ENCODE data around the gene MAP4K4.

MAP4K4 gene

DNA sequence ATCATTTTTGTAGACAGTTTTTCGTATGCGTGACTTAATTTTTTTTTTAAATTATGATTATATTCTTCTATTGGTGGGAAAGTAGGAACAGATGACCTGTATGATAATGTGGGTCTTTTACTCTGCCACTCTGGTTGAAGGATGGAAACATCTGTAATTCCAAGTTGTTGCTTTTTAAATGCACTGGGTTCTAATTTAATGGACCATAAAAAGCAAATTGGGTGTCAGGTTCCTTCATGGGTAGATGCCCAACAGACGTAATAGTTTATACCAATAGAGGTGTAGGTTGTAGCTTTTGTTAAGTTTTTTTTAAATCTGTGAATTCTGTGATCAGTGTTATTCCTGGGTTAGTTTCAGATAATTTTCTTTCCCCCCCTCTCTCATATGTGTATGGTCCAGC is 117.6 kb downstream of the MAP4K4 start:
- H3K27ac Mint-ChIP-seq = no peak overlapping the region
- no peaks in the 10 kb centered on the region for H3K9me3 Mint-ChIP-seq
- H3K4me3 Mint-ChIP-seq = no peak overlapping the region
- intact Hi-C loops (cut with micrococcal nuclease) = no loop called here
- no peaks in the 10 kb centered on the region for H3K36me3 Mint-ChIP-seq (ENCODE audit: low read depth)
- peaks cover 40% of the 10 kb centered on the region for H3K4me1 Mint-ChIP-seq (ENCODE audit: low read depth)
- no peaks in the 10 kb centered on the region for H3K27me3 Mint-ChIP-seq

DNA sequence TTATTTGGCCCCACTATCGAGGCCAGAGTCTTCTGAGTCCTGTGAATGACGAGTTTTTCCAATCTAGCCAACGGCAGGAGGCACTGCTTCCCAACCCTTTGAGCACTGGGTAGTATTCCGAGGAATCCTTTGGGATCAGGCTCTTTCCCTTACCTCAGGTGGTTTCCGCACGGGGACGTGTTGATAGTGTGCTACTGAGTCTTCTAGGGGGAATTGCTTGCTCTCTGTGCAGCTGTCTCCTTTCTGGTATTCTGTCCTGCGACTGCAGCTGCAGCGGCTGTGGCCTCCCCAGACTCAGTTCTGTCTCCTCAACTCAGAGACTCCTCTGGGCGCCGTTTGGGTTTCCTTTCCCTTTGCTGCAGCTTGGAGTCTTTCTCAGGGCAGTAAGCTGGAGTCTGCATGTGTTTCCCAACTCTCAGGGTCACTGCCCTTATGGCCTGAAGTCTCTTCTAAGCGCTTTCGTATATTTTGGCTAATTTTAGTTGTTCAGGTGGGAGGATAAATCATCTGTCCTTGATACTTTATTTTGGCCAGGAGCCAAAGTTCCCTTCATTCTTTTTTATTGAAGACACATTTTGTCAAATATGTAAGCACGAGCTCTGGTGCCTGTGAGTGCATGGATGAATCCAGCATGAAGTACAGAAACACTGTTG is 118.4 kb downstream of the MAP4K4 start:
- Mint-ChIP-seq H3K27me3 (no peaks in the 10 kb centered on the region), H3K4me3 (no peak overlapping the region), H3K27ac (no peak overlapping the region), H3K4me1 (ENCODE audit: low read depth) (peaks cover 40% of the 10 kb centered on the region), H3K36me3 (ENCODE audit: low read depth) (no peaks in the 10 kb centered on the region), H3K9me3 (no peaks in the 10 kb centered on the region)
- intact Hi-C loops (cut with micrococcal nuclease) = no loop called here

DNA sequence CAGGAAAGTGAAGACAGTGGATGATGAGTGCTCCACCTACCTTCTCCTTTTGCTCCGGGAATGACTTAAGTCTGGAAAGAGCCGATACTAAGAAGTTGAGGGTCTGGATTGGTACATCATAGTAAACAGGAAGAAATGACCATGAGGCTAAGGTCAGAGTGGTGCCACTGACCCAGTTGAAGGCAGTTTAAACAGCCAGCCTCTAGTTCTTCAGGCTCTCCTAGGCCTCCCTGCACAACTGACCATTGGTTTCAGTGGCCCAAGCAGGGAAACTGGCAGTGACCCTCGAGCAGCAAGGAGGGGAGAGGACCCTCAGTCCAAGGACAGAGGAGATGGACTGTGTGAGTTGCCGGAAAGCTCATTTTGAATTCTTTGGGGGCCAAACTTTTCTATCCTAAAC is 119.1 kb downstream of the MAP4K4 start:
- H3K27ac Mint-ChIP-seq = no peak overlapping the region

DNA sequence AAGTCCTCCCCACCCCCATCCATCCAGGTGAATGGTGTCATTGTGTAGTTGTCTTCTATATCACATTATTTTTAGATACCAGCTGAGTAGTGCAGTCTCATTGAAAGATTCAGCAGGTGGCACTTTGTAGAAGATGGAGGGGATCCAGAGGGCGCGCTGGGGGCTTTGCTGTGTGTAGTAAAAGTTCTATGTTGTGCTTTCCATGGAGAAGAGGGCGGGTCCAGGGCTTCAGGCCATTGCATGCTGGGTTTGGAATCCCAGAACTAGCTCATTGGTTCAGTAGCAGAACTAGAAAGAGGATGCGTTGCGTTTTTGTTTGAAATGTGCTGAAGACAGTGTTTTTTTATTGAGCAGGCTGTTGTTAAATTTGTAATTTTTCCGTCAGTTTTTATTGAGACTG is 120.0 kb downstream of the MAP4K4 start:
- H3K4me3 Mint-ChIP-seq = no peak overlapping the region
- intact Hi-C loops (cut with micrococcal nuclease) = no loop called here

More for the DNA sequence above, 119.1 kb downstream of the MAP4K4 start:
- peaks cover 35% of the 10 kb centered on the region for H3K4me1 Mint-ChIP-seq (ENCODE audit: low read depth)
- H3K4me3 Mint-ChIP-seq = no peak overlapping the region
- intact Hi-C loops (cut with micrococcal nuclease) = no loop called here
- no peaks in the 10 kb centered on the region for H3K9me3 Mint-ChIP-seq
- H3K36me3 Mint-ChIP-seq (ENCODE audit: low read depth) = no peaks in the 10 kb centered on the region
- H3K27me3 Mint-ChIP-seq = no peaks in the 10 kb centered on the region

DNA sequence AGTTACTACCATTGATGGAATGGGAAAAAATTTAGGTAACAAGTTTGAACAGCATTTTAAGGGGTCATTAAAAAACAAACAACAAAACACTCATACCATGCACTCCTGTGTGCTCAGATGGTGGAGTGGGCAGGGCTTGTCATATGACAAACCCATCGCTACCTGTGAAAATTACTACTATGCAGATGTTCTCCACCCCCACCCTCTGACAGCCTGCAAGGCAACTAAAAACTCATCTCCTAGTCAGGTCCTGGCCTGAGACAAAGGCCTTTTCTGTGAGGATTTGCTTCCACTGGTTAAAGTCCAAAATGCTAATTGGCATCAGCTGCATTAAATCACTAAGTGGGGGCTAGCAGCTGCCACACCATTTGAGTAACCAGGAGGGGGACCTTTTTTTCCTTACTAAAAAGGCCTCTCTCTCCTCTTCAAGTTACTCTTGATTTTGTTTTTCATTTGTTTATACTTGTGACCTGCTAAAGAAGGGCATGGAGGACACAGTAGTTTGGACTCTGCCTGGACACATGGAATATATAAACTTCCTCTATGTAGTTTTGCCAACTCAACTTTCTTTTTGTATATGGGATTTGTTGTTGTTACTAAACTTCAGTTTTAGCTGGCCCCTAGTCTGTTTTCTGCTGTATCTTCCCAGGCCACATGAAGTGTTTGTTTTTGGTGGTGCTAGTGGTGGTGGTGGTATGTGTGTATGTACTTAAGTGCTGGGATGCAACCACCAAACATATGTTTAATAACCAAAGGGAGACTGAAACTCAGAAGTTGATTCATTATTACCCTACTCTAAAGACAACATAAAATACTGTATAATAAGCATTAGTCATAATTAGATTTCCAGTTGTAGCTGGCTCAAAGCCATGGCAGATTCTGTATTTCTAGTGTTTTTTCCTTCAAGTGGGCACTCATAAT is 121.3 kb downstream of the MAP4K4 start:
- intact Hi-C loops (cut with micrococcal nuclease) = no loop called here
- H3K4me3 Mint-ChIP-seq = no peak overlapping the region
- peaks cover 43% of the 10 kb centered on the region for H3K4me1 Mint-ChIP-seq (ENCODE audit: low read depth)
- H3K27ac Mint-ChIP-seq = no peak overlapping the region
- no peaks in the 10 kb centered on the region for H3K36me3 Mint-ChIP-seq (ENCODE audit: low read depth)
- H3K9me3 Mint-ChIP-seq = no peaks in the 10 kb centered on the region
- no peaks in the 10 kb centered on the region for H3K27me3 Mint-ChIP-seq

More for the DNA sequence above, 120.0 kb downstream of the MAP4K4 start:
- Mint-ChIP-seq H3K36me3 (ENCODE audit: low read depth) (no peaks in the 10 kb centered on the region), H3K27ac (no peak overlapping the region), H3K9me3 (no peaks in the 10 kb centered on the region), H3K4me1 (ENCODE audit: low read depth) (peaks cover 34% of the 10 kb centered on the region), H3K27me3 (no peaks in the 10 kb centered on the region)

DNA sequence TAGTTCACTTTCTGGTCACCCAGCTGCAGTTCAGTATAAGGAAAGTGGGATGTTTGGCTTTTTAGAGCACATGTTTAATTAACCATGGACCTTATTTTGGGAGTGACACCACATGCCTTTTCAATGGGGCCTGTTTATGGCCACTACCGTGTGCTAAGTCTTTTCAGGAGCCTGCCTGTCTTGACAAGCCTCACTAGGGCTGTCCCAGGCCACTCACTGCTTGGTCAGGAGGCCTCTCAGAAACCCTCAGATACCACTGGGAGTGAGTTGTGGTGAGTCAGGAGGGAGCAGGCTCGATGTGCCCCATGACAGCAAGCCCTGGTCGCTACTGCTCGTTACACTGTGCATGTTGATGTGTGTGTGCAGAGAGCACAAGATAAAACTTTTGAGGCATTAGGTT is 123.0 kb downstream of the MAP4K4 start:
- Mint-ChIP-seq H3K27ac (no peak overlapping the region), H3K27me3 (no peaks in the 10 kb centered on the region), H3K36me3 (ENCODE audit: low read depth) (no peaks in the 10 kb centered on the region), H3K9me3 (no peaks in the 10 kb centered on the region), H3K4me1 (ENCODE audit: low read depth) (peaks cover 43% of the 10 kb centered on the region), H3K4me3 (no peak overlapping the region)
- intact Hi-C loops (cut with micrococcal nuclease) = no loop called here

DNA sequence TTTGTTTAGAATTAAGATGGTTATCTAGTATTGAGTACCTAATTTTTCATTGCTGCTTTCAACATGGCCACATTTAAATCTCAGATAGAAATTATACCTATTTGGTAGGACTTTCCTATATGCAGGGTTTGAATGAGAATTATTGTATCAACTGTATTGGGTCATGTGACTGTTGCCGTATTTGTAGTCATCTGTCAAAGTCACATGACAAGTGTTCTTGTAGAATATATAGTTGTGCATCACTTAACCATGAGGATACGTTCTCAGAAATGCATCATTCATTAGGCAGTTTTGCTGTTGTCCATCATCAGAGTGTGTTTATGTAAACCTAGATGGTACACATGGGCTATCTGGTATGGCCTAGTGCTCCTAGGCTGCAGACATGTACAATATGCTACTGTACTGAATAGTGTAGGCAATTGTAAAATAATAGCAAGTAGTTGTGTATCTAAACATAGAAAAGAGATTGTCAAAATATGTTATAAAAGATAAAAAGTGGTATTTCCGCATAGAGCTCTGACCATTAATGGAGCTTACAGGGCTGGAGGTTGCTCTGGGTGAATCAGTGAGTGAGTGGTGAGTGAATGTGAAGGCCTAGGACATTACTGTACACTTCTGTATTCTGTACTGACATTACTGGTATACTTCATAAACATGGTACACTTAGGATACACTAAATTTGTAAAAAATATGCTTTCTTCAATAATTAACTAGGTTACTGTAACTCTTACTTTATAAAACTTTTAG is 123.7 kb downstream of the MAP4K4 start:
- intact Hi-C loops (cut with micrococcal nuclease) = no loop called here
- H3K27ac Mint-ChIP-seq = no peak overlapping the region

DNA sequence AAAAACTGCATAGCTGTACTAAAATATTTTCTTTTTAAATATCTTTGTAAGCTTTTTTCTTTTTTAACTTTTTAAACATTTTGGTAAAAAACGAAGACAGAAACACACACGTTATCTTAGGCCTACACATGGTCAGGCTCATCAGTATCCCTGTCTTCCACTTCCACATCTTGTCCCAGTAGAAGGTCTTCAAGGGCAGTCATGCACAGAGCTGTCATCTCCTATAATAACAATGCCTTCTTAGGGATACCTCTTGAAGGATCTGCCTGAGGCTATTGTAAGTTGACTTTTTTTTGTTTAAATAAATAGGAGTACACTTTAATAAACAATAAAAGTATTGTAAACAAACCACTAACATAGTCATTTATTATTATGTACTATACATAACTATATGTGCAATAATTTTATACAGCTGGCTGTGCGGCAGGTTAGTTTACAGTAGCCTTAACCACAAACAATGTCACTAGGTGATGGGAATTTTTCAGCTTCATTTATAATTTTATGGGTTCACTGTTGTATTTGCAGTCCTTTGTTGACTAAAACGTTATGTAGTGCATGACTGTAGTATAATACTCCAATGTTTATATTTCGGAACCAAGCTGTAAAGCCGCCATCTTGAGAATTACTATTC is 124.4 kb downstream of the MAP4K4 start:
- Mint-ChIP-seq H3K4me1 (ENCODE audit: low read depth) (peaks cover 33% of the 10 kb centered on the region), H3K27me3 (no peaks in the 10 kb centered on the region), H3K27ac (no peak overlapping the region), H3K9me3 (no peaks in the 10 kb centered on the region), H3K4me3 (no peak overlapping the region), H3K36me3 (ENCODE audit: low read depth) (peaks cover 3% of the 10 kb centered on the region)
- intact Hi-C loops (cut with micrococcal nuclease) = no loop called here

More for the DNA sequence above, 123.7 kb downstream of the MAP4K4 start:
- H3K9me3 Mint-ChIP-seq = no peaks in the 10 kb centered on the region
- peaks cover 37% of the 10 kb centered on the region for H3K4me1 Mint-ChIP-seq (ENCODE audit: low read depth)
- H3K27me3 Mint-ChIP-seq = no peaks in the 10 kb centered on the region
- H3K4me3 Mint-ChIP-seq = no peak overlapping the region
- no peaks in the 10 kb centered on the region for H3K36me3 Mint-ChIP-seq (ENCODE audit: low read depth)

DNA sequence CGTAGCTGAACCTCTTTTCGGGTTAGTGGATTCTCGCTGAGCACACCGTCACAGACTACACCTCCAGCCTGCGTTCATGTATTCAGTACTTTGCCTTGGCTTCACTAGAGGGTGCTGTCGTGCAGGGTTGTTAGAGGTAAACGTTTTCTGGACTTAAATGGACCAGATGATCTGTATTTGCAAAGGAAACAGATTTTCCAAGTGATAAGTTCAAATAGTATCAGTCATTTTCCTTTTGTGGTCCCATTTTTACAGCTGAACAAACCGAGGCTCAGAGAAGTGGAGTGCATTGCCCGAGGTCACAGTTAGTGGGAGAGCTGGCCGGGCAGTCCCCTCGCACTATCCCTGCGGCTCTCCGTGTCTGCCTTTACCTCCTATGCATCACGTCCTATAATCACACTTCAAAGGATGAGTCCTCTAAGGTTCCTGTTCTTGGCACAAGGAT is 125.9 kb downstream of the MAP4K4 start:
- H3K27me3 Mint-ChIP-seq = no peaks in the 10 kb centered on the region
- intact Hi-C loops (cut with micrococcal nuclease) = no loop called here
- peaks cover 33% of the 10 kb centered on the region for H3K4me1 Mint-ChIP-seq (ENCODE audit: low read depth)
- peaks cover 11% of the 10 kb centered on the region for H3K36me3 Mint-ChIP-seq (ENCODE audit: low read depth)
- no peak overlapping the region for H3K4me3 Mint-ChIP-seq
- no peak overlapping the region for H3K27ac Mint-ChIP-seq
- no peaks in the 10 kb centered on the region for H3K9me3 Mint-ChIP-seq

DNA sequence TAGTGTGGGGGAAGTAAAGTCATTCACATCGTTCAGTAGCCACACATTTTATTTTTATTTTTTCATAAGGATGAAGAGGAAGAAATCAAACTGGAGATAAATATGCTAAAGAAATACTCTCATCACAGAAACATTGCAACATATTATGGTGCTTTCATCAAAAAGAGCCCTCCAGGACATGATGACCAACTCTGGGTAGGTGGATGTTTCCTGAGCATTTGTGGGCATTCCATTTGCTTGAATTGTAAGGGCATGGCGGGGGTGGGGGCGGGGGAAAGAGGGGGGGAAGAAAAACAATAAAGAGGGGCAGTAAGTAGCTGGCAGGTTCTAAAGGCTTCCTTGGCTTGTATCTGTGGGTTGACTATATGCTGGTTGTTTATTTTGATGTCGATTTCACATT is 126.4 kb downstream of the MAP4K4 start:
- intact Hi-C loops (cut with micrococcal nuclease) = no loop called here
- Mint-ChIP-seq H3K36me3 (ENCODE audit: low read depth) (peaks cover 11% of the 10 kb centered on the region), H3K27ac (no peak overlapping the region), H3K4me3 (no peak overlapping the region), H3K27me3 (no peaks in the 10 kb centered on the region), H3K9me3 (no peaks in the 10 kb centered on the region), H3K4me1 (ENCODE audit: low read depth) (peaks cover 28% of the 10 kb centered on the region)

DNA sequence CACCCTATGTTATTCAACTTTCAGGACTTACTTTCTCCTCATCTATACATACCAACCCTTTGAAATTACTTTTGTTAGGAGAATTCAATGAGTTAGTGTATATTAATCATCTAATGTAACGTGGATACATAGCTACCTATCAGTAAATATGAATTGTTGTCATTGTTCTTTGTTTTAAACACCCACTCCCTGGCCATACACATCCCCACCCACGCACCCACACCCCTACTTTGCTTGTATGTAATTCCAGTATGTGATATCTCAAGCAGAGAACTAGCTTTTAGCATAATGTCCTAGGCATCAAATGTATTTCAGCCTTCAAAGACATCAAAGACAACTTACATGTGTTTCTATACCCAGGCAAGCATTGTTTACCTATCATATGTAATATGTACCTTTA is 129.2 kb downstream of the MAP4K4 start:
- peaks cover 30% of the 10 kb centered on the region for H3K4me1 Mint-ChIP-seq (ENCODE audit: low read depth)
- peaks cover 37% of the 10 kb centered on the region for H3K36me3 Mint-ChIP-seq (ENCODE audit: low read depth)
- no peak overlapping the region for H3K4me3 Mint-ChIP-seq
- intact Hi-C loops (cut with micrococcal nuclease) = no loop called here
- H3K27ac Mint-ChIP-seq = no peak overlapping the region
- no peaks in the 10 kb centered on the region for H3K27me3 Mint-ChIP-seq
- H3K9me3 Mint-ChIP-seq = peaks cover 10% of the 10 kb centered on the region

DNA sequence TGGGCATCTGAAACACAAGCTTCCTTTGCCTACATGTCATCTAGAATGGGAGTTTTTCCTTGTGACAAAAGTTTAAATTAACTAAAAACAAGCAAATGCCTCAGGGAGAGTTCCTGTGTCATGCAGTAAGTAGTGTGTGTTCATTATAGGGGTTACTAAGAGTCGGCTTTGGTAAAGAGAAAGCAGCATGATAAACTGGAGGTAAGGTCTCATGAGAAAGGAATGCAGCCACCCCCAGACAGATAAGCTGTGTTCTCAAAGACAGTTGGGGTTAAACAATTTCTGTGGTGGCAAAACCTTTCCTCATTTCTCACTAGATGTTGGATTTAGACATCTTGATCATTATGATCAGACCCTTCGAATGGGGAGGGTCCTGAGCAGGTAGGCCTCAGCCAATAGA is 129.7 kb downstream of the MAP4K4 start:
- Mint-ChIP-seq H3K27me3 (no peaks in the 10 kb centered on the region), H3K4me3 (no peak overlapping the region), H3K27ac (no peak overlapping the region), H3K36me3 (ENCODE audit: low read depth) (peaks cover 39% of the 10 kb centered on the region), H3K9me3 (peaks cover 10% of the 10 kb centered on the region), H3K4me1 (ENCODE audit: low read depth) (peaks cover 30% of the 10 kb centered on the region)
- intact Hi-C loops (cut with micrococcal nuclease) = no loop called here

DNA sequence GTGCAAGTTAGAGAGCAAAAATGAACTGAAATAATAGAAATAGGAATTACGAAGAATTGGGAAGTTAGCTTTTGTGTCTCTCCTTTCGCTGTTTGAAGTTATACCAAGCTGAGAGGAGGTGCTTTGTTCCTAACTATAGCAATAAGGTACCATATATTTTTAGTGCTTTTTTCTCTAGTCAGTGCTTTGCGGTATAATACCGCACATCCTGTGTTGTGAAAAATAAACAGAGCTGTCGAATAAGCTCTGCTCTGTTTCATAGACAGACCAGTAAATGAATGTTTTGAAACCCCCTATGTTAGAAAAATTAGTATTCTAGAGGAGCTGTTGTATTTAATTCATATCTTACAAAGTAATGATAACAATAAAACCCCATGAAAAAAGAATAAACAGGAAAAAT is 130.8 kb downstream of the MAP4K4 start:
- no peaks in the 10 kb centered on the region for H3K27me3 Mint-ChIP-seq
- intact Hi-C loops (cut with micrococcal nuclease) = no loop called here
- no peak overlapping the region for H3K4me3 Mint-ChIP-seq
- H3K4me1 Mint-ChIP-seq (ENCODE audit: low read depth) = peaks cover 26% of the 10 kb centered on the region
- peaks cover 39% of the 10 kb centered on the region for H3K36me3 Mint-ChIP-seq (ENCODE audit: low read depth)
- peaks cover 10% of the 10 kb centered on the region for H3K9me3 Mint-ChIP-seq
- H3K27ac Mint-ChIP-seq = no peak overlapping the region

Measured in dendritic cell treated with granulocyte-macrophage colony-stimulating factor and Interleukin-4, amounts not matched to agents 40 ng/mL and 50 ng/mL, for 4 days (primary cell).